MM.1S (cell line): ENCODE measurements around the gene URGCP.

Experiments
- DNase-seq: peaks from one replicate; pipeline ENCODE4 v3.0.0-alpha.2; 2015
- H2AFZ ChIP-seq: fragments of 300-600 bp; sonication (generic); 2 replicates; pipeline ENCODE4 v1.6.0; 2016; ENCODE audit warnings: antibody characterized with exemption, low read length
- H3F3A ChIP-seq: fragments of 300-600 bp; sonication (generic); 2 replicates; pipeline ENCODE4 v1.6.1; 2016; ENCODE audit warnings: mild to moderate bottlenecking, antibody characterized with exemption, low read length, moderate library complexity, mixed read lengths; ENCODE audit not compliant: insufficient read depth
- H3K27ac ChIP-seq: fragments of 300-600 bp; sonication (generic); 2 replicates; pipeline ENCODE4 v1.5.1; 2016; ENCODE audit warnings: mild to moderate bottlenecking, low read length
- H3K27me3 ChIP-seq: fragments of 300-600 bp; sonication (generic); replicated peaks from 2 replicates; pipeline ENCODE4 v1.6.0; 2016; ENCODE audit warnings: low read length; ENCODE audit not compliant: insufficient read depth
- H3K36me3 ChIP-seq: fragments of 300-600 bp; sonication (generic); replicated peaks from 2 replicates; pipeline ENCODE4 v1.6.1; 2016; ENCODE audit warnings: mild to moderate bottlenecking, low read length, mixed read lengths; ENCODE audit not compliant: insufficient read depth
- H3K4me1 ChIP-seq: fragments of 300-600 bp; sonication (generic); 2 replicates; pipeline ENCODE4 v1.6.1; 2016; ENCODE audit warnings: low read length, mixed read lengths
- H3K4me2 ChIP-seq: fragments of 300-600 bp; sonication (generic); 2 replicates; pipeline ENCODE4 v1.6.0; 2016; ENCODE audit warnings: low read depth, low read length
- H3K4me3 ChIP-seq: fragments of 300-600 bp; sonication (generic); 2 replicates; pipeline ENCODE4 v1.5.1; 2016; ENCODE audit warnings: low read length, mixed read lengths
- H3K79me2 ChIP-seq: fragments of 300-600 bp; sonication (generic); 2 replicates; pipeline ENCODE4 v1.6.1; 2016; ENCODE audit warnings: mixed run types, low read length, mixed read lengths
- H3K9ac ChIP-seq: fragments of 300-600 bp; sonication (generic); 2 replicates; pipeline ENCODE4 v1.6.1; 2016; ENCODE audit warnings: low read length, mixed read lengths
- H3K9me2 ChIP-seq: fragments of 300-600 bp; sonication (generic); replicated peaks from 2 replicates; pipeline ENCODE4 v1.6.1; 2016; ENCODE audit warnings: mild to moderate bottlenecking, low read length, mixed read lengths; ENCODE audit not compliant: insufficient read depth
- H3K9me3 ChIP-seq: fragments of 300-600 bp; sonication (generic); replicated peaks from 2 replicates; pipeline ENCODE4 v1.6.1; 2016; ENCODE audit warnings: mild to moderate bottlenecking, low read length, mixed read lengths; ENCODE audit not compliant: insufficient read depth
- H4K20me1 ChIP-seq: fragments of 300-600 bp; sonication (generic); 2 replicates; pipeline ENCODE4 v1.6.1; 2016; ENCODE audit warnings: mild to moderate bottlenecking, low read length, moderate library complexity, mixed read lengths; ENCODE audit not compliant: insufficient read depth
- EZH2 ChIP-seq: fragments of 300-600 bp; sonication (generic); optimal IDR thresholded peaks from 2 replicates; pipeline ENCODE3; 2017; ENCODE audit warnings: low read depth, mild to moderate bottlenecking, antibody characterized with exemption, low read length, mixed read lengths
- EZH2phosphoT487 ChIP-seq: fragments of 300-600 bp; sonication (generic); IDR thresholded peaks from 2 replicates; pipeline ENCODE4 v1.6.1; 2018; ENCODE audit warnings: antibody characterized with exemption, low read length
- TF ChIP-seq, protein P1 (sequence below): fragments of 300-600 bp; sonication (generic); IDR thresholded peaks from 2 replicates; pipeline ENCODE4 v1.5.1; 2016; ENCODE audit warnings: antibody characterized with exemption, low read length, mixed read lengths

Gene URGCP, protein sequence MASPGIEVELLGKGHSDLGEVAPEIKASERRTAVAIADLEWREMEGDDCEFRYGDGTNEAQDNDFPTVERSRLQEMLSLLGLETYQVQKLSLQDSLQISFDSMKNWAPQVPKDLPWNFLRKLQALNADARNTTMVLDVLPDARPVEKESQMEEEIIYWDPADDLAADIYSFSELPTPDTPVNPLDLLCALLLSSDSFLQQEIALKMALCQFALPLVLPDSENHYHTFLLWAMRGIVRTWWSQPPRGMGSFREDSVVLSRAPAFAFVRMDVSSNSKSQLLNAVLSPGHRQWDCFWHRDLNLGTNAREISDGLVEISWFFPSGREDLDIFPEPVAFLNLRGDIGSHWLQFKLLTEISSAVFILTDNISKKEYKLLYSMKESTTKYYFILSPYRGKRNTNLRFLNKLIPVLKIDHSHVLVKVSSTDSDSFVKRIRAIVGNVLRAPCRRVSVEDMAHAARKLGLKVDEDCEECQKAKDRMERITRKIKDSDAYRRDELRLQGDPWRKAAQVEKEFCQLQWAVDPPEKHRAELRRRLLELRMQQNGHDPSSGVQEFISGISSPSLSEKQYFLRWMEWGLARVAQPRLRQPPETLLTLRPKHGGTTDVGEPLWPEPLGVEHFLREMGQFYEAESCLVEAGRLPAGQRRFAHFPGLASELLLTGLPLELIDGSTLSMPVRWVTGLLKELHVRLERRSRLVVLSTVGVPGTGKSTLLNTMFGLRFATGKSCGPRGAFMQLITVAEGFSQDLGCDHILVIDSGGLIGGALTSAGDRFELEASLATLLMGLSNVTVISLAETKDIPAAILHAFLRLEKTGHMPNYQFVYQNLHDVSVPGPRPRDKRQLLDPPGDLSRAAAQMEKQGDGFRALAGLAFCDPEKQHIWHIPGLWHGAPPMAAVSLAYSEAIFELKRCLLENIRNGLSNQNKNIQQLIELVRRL

DNA sequence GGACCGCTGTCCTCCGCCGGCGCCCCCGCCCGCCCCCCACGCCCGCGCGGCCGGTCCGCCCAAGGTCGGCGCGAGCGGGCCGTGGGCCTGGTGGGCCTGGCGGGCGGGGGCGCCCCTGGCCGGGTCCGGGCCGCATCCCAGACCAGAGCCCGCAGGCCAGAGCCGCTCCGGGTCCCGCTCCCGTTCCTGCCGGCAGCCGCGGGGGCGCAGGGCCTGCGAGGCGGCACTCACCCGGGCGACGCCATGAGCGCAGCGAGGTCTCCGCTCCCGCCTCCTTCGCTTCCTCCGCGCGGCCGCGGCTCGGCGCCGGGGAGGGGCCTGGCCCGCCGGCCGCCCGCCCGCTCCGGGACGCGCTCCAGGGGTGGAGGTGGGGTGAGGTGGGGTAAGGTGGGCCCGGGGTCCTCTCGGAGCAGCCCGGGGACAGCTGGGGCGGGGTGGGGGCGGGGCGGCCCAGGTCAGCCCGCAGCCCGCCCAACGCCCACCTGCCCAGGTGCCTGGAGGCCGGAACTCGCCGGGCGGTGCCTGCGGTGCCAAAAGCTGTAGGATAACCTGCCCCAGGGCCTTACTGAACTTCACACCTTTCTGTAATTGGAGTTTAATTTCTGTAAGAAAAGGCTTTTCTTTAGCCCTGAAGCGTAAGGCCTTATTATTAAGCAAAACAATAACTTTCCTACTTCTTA is at the start of gene URGCP:
TSS of gene URGCP (minus strand) at position 266 of the 680 bp plus-strand sequence. CDS start at position 245, 21 bp downstream.
- H3K79me2 ChIP-seq, result peaks cover 45% of the 10 kb centered on the region
- no peaks in the 10 kb centered on the region for H3K27me3 ChIP-seq
- H3K9me2 ChIP-seq, result no peaks in the 10 kb centered on the region
- peak; percentile 53 for DNase-seq
- no peaks in the 10 kb centered on the region for H3K9me3 ChIP-seq
- H4K20me1 ChIP-seq, result no peaks in the 10 kb centered on the region
- peaks cover 14% of the 10 kb centered on the region; the same call in 1 of the 2 replicates for H3K4me1 ChIP-seq
- peak within 1 kb of the TSS; percentile 63 for H2AFZ ChIP-seq
- no peaks in the 10 kb centered on the region for H3F3A ChIP-seq
- H3K36me3 ChIP-seq, result no peaks in the 10 kb centered on the region
- H3K4me2 ChIP-seq, result peak within 1 kb of the TSS; percentile 79
- peak within 1 kb of the TSS; percentile 75 for H3K9ac ChIP-seq
- no peak for TF ChIP-seq EZH2
- TF ChIP-seq EZH2phosphoT487, result no peak
- TF ChIP-seq, protein P1, sequence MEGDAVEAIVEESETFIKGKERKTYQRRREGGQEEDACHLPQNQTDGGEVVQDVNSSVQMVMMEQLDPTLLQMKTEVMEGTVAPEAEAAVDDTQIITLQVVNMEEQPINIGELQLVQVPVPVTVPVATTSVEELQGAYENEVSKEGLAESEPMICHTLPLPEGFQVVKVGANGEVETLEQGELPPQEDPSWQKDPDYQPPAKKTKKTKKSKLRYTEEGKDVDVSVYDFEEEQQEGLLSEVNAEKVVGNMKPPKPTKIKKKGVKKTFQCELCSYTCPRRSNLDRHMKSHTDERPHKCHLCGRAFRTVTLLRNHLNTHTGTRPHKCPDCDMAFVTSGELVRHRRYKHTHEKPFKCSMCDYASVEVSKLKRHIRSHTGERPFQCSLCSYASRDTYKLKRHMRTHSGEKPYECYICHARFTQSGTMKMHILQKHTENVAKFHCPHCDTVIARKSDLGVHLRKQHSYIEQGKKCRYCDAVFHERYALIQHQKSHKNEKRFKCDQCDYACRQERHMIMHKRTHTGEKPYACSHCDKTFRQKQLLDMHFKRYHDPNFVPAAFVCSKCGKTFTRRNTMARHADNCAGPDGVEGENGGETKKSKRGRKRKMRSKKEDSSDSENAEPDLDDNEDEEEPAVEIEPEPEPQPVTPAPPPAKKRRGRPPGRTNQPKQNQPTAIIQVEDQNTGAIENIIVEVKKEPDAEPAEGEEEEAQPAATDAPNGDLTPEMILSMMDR, result no peak
- peak within 1 kb of the TSS; percentile 86 for H3K4me3 ChIP-seq
- H3K27ac ChIP-seq, result no peak within 1 kb of the TSS

DNA sequence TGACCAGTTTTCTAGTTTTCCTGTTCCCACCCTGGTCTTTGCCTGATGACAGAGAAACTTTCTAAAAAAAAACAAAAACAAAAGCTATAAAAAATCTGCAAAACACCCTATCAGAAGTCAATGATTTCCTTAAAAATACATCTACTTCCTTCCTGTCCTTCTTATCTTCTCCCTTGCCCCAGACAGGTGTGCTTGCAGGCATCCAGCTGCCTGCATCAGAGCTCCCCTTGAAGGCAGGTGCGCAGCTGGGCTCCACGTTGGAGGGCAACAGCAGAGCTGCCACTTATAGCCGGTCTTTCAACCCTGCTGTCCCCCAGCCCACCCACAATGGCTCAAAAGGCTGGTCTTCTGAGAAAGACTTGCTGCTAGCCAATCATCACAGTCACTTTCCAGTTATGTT is 49.6 kb upstream of the URGCP start:
- H3K9me3 ChIP-seq, result no peaks in the 10 kb centered on the region
- no peaks in the 10 kb centered on the region for H4K20me1 ChIP-seq
- no peaks in the 10 kb centered on the region for H3K9me2 ChIP-seq
- no peak overlapping the region for H3K4me3 ChIP-seq
- no peaks in the 10 kb centered on the region for H3F3A ChIP-seq
- no peak overlapping the region; the same call in 1 of the 2 replicates for H3K9ac ChIP-seq
- no peaks in the 10 kb centered on the region for H3K79me2 ChIP-seq
- TF ChIP-seq EZH2phosphoT487 (no peak), EZH2 (no peak)
- TF ChIP-seq, protein P1, result no peak
- peaks cover 19% of the 10 kb centered on the region for H3K4me1 ChIP-seq
- H2AFZ ChIP-seq, result no peak overlapping the region
- peak overlapping the region; percentile 19; the same call in 1 of the 2 replicates for H3K27ac ChIP-seq
- no peaks in the 10 kb centered on the region for H3K36me3 ChIP-seq
- H3K4me2 ChIP-seq, result peak overlapping the region; percentile 35
- H3K27me3 ChIP-seq, result no peaks in the 10 kb centered on the region
- peak; percentile 45 for DNase-seq

DNA sequence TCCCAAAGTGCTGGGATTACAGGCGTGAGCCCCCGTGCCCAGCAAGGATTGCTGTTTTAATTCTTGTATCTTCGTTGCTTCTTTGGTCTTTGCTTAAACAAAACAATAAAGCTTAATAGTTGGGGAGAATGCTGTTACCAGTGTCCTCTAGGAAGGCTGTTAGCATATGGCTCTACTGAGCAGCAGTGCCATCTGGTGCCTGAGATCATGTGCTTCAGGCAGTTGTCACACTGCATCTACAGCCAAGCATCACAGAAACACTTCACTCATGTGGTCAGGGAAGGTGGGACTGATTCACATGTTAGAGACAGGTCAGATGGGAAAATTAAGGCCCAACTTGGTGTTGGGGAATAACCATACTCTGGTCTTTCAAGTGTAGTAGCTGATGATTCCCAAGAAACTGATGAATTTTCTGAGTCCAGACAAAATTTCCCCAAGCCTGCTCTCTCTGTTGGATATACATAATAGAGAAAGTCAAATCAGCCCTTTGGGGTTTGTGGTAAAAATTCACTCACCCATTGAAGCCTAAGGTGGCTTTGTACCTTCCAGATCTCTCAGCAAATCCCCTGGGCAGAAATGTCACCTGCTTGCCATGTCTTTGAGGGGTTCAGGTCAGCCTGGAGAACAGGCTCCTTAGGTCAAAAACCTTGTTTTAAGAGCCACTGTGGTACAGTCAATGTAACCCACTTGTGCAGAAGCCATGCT is 48.3 kb upstream of the URGCP start:
- no peaks in the 10 kb centered on the region for H3K9me3 ChIP-seq
- H3F3A ChIP-seq, result no peaks in the 10 kb centered on the region
- H3K27me3 ChIP-seq, result no peaks in the 10 kb centered on the region
- TF ChIP-seq, protein P1, result peak; percentile 72
- no peak for TF ChIP-seq EZH2
- TF ChIP-seq EZH2phosphoT487, result no peak
- no peaks in the 10 kb centered on the region for H4K20me1 ChIP-seq
- H3K4me1 ChIP-seq, result peaks cover 19% of the 10 kb centered on the region
- H3K4me3 ChIP-seq, result no peak overlapping the region
- H3K9me2 ChIP-seq, result no peaks in the 10 kb centered on the region
- H3K9ac ChIP-seq, result no peak overlapping the region
- H2AFZ ChIP-seq, result no peak overlapping the region
- no peak overlapping the region for H3K27ac ChIP-seq
- peak; percentile 71 for DNase-seq
- no peaks in the 10 kb centered on the region for H3K79me2 ChIP-seq
- no peak overlapping the region for H3K4me2 ChIP-seq
- H3K36me3 ChIP-seq, result no peaks in the 10 kb centered on the region
